GM10266 (cell line): ENCODE results near the gene MT1G.
A peak's percentile ranks its signal among the peaks of the same experiment; 100 is the strongest.

Experiments
- DNase-seq: peaks from one replicate; pipeline ENCODE4 v3.0.0; 2012; ENCODE audit errors: extremely low spot score
- TF ChIP-seq, protein P1 (sequence below): IDR thresholded peaks from 2 replicates; pipeline ENCODE4 v1.5.1; 2012; ENCODE audit warnings: mild to moderate bottlenecking, low read depth; ENCODE audit not compliant: control insufficient read depth, insufficient read depth; ENCODE audit errors: missing control alignments

The MT1G gene

GRCh38 chr16:56647641-56648431, 20.0 kb downstream of the MT1G start:
- DNase-seq = no peak
- TF ChIP-seq, protein P1, sequence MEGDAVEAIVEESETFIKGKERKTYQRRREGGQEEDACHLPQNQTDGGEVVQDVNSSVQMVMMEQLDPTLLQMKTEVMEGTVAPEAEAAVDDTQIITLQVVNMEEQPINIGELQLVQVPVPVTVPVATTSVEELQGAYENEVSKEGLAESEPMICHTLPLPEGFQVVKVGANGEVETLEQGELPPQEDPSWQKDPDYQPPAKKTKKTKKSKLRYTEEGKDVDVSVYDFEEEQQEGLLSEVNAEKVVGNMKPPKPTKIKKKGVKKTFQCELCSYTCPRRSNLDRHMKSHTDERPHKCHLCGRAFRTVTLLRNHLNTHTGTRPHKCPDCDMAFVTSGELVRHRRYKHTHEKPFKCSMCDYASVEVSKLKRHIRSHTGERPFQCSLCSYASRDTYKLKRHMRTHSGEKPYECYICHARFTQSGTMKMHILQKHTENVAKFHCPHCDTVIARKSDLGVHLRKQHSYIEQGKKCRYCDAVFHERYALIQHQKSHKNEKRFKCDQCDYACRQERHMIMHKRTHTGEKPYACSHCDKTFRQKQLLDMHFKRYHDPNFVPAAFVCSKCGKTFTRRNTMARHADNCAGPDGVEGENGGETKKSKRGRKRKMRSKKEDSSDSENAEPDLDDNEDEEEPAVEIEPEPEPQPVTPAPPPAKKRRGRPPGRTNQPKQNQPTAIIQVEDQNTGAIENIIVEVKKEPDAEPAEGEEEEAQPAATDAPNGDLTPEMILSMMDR = no peak

DNA sequence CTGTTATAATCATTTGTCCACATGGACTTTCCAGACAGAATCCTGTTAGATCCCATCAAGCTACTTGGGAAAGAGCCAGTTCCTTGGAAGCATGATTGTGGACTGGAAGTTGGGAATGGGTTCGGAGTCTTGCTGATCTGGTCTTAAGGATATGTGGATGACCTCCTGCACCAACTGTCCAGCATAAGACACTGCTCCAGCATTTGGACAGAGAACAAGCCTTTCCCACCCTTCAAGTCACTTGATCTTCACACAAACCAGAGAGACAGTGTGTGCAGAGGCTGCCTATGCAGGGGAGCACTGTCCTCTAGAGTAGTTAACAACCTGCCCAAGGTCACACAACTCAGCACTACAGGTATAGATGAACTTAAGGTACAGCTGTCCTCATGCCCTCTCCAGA, 22.0 kb downstream of the MT1G start:
- no peak for DNase-seq
- TF ChIP-seq, protein P1 = no peak

GRCh38 chr16:56645311-56645710, 22.6 kb downstream of the MT1G start:
- TF ChIP-seq, protein P1 = no peak
- no peak for DNase-seq

DNA sequence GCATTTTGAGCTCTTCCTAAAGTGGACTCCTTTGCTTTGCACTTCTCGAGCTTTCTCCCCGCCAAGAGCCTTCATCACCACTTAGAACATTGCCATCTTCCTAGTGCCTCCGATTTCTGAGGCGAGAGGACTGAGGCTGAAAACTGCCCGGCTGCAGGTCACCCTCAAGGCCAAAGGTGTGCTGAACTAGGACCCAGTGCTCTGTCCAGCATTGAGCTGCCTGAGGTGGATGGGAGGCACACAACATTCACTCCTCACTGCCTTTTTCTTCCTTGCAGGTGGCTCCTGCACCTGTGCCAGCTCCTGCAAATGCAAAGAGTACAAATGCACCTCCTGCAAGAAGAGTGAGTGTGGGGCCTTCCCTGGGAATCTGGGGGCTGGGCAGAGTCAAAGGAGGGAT, 24.0 kb downstream of the MT1G start:
- TF ChIP-seq, protein P1 = no peak
- DNase-seq = no peak

DNA sequence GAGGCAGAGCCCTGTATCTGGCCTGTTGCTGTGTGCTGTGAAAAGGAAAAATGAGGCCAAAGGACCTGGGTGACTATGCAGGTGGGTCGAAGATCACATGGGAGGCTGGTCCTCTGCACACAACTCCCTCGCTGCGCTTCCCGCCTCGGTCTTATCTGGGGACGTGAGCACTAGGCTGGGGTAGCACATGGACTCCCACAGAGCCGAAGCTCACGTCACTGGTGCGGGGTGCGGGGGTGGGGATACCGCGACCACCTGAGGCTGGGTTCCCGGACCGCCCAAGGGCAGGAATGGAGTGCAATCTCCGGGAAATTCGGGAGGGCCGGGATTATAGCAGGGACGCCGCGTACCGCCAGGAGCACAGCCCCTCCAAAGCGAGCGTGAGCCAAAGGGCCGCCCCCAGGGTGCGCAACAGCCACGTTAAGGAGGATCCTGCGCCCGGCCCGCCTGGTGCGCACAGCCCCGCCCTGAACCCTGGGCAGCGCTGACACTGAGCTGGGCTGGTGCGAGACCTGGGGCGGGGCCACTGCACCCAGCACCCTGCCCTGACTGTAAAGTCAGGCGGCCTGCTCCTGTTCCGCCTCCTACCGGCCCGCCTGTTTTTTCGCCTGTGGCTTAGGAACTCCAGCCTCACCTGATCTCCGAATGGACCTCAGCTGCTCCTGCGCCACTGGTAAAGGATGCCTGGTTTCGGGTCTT, 24.6 kb downstream of the MT1G start:
- DNase-seq = peak; percentile 69
- TF ChIP-seq, protein P1 = peak; percentile 22

GRCh38 chr16:56641166-56641565, 26.7 kb downstream of the MT1G start:
- TF ChIP-seq, protein P1 = no peak
- DNase-seq = no peak

GRCh38 chr16:56640076-56640475, 27.8 kb downstream of the MT1G start:
- DNase-seq = no peak
- TF ChIP-seq, protein P1 = no peak
